Astrocyte (in vitro differentiated cells and primary cell): Measurements from ENCODE around the gene PCBP2. TPM values are rescaled to one million over a fixed set of nuclear protein-coding genes. Genes with fewer than 3 reads are reported as not detected.

Experiments used
- DNase-seq: peaks from one replicate; pipeline ENCODE4 v3.0.0-alpha.2; 2010; ENCODE audit warnings: low read depth
- FAIRE-seq: peaks from 2 replicates; lab custom pipeline; 2011; peaks lifted over from hg19 to GRCh38; lab: Jason Lieb, UNC
- H2AFZ ChIP-seq: 2 replicates; pipeline ENCODE4 v1.6.0; 2012; ENCODE audit warnings: low read depth, low read length, inconsistent platforms
- H3K27ac ChIP-seq: 2 replicates; pipeline ENCODE4 v1.5.1; 2011; ENCODE audit warnings: low read depth, low read length, inconsistent platforms
- H3K27me3 ChIP-seq: 2 replicates; pipeline ENCODE4 v1.6.0; 2011; ENCODE audit warnings: low read length, inconsistent platforms; ENCODE audit not compliant: insufficient read depth
- H3K36me3 ChIP-seq: 2 replicates; pipeline ENCODE4 v1.5.1; 2011; ENCODE audit warnings: low read length, inconsistent platforms; ENCODE audit not compliant: insufficient read depth
- H3K4me1 ChIP-seq: 2 replicates; pipeline ENCODE4 v1.5.1; 2011; ENCODE audit warnings: low read length, inconsistent platforms; ENCODE audit not compliant: insufficient read depth
- H3K4me2 ChIP-seq: 2 replicates; pipeline ENCODE4 v1.6.0; 2012; ENCODE audit warnings: low read length, inconsistent platforms
- H3K4me3 ChIP-seq: 2 replicates; pipeline ENCODE4 v1.5.1; 2011; ENCODE audit warnings: low read depth, mild to moderate bottlenecking, low read length, inconsistent platforms; ENCODE audit not compliant: insufficient read depth
- H3K79me2 ChIP-seq: 2 replicates; pipeline ENCODE4 v1.6.0; 2012; ENCODE audit warnings: mild to moderate bottlenecking, low read length, inconsistent platforms; ENCODE audit not compliant: insufficient read depth
- H3K9ac ChIP-seq: 2 replicates; pipeline ENCODE4 v1.6.0; 2012; ENCODE audit warnings: mild to moderate bottlenecking, low read length, inconsistent platforms
- H3K9me3 ChIP-seq: 2 replicates; pipeline ENCODE4 v1.5.1; 2012; ENCODE audit warnings: low read depth, mild to moderate bottlenecking, low read length, inconsistent platforms; ENCODE audit not compliant: insufficient read depth
- H4K20me1 ChIP-seq: 2 replicates; pipeline ENCODE4 v1.6.0; 2012; ENCODE audit warnings: low read length, inconsistent platforms; ENCODE audit not compliant: insufficient read depth
- H3K27ac Mint-ChIP-seq: one replicate; pipeline ENCODE4 v1.8.0; 2021; ENCODE audit warnings: mild to moderate bottlenecking, mixed read lengths; ENCODE audit not compliant: unreplicated experiment
- H3K27me3 Mint-ChIP-seq: one replicate; pipeline ENCODE4 v1.8.0; 2021; ENCODE audit warnings: low read depth, mixed read lengths; ENCODE audit not compliant: unreplicated experiment
- H3K36me3 Mint-ChIP-seq: one replicate; pipeline ENCODE4 v1.8.0; 2021; ENCODE audit warnings: low read depth, mixed read lengths; ENCODE audit not compliant: unreplicated experiment
- H3K4me1 Mint-ChIP-seq: one replicate; pipeline ENCODE4 v1.8.0; 2021; ENCODE audit warnings: low read depth, mixed read lengths; ENCODE audit not compliant: unreplicated experiment
- H3K4me3 Mint-ChIP-seq: one replicate; pipeline ENCODE4 v1.8.0; 2021; ENCODE audit warnings: mild to moderate bottlenecking, moderate library complexity, mixed read lengths; ENCODE audit not compliant: unreplicated experiment
- H3K9me3 Mint-ChIP-seq: one replicate; pipeline ENCODE4 v1.8.0; 2021; ENCODE audit warnings: mild to moderate bottlenecking, mixed read lengths; ENCODE audit not compliant: unreplicated experiment
- EZH2 ChIP-seq: IDR thresholded peaks from 2 replicates; pipeline ENCODE4 v1.6.1; 2012; ENCODE audit warnings: mild to moderate bottlenecking, low read length, inconsistent platforms; ENCODE audit not compliant: insufficient read depth
- total RNA-seq: library from RNA; stranded (reverse); gene quantifications from 2 replicates; pipeline ENCODE4 v1.2.1, GENCODE V29; 2021
- TF ChIP-seq, protein P1 (sequence below): IDR thresholded peaks from 2 replicates; pipeline ENCODE4 v1.5.1; 2011; ENCODE audit warnings: low read depth, mild to moderate bottlenecking, inconsistent platforms, low read length, moderate library complexity; ENCODE audit not compliant: insufficient read depth

Gene PCBP2
- total RNA-seq, 1 donor from 2014 or later: 733 TPM

DNA sequence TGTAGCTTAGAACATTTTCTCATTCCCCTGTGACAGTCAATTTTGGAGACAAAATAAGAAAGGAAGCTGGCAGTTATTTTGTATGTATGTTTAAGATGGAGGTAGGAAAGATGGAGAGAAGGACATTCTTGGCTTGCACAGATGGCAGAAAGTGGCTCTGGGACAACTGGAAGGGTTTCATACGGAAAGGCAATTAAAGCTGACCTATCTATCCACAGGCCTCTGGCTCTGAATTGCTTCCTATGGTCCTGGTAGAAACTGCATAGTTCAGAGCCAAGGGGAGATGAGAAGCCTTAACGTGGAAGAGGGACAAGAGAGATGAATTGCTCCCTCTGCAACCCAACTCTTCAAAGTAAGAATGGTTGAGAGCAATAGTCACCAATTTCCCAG is 63.4 kb downstream of the PCBP2 start:
- Histone ChIP-seq H3K27me3 (no peaks in the 10 kb centered on the region), H3K27ac (no peak overlapping the region), H3K4me1 (no peaks in the 10 kb centered on the region), H2AFZ (no peak overlapping the region), H4K20me1 (no peaks in the 10 kb centered on the region), H3K4me3 (no peak overlapping the region), H3K9ac (no peak overlapping the region), H3K9me3 (no peaks in the 10 kb centered on the region), H3K4me2 (no peak overlapping the region), H3K36me3 (peaks cover 55% of the 10 kb centered on the region), H3K79me2 (no peaks in the 10 kb centered on the region)
- DNase-seq (no peak), FAIRE-seq (no peak)
- Mint-ChIP-seq H3K27me3 (no peaks in the 10 kb centered on the region), H3K27ac (no peak overlapping the region), H3K4me1 (peaks cover 2% of the 10 kb centered on the region), H3K4me3 (no peak overlapping the region), H3K36me3 (peaks cover 13% of the 10 kb centered on the region), H3K9me3 (no peaks in the 10 kb centered on the region)
- no peak for TF ChIP-seq EZH2
- TF ChIP-seq, protein P1, sequence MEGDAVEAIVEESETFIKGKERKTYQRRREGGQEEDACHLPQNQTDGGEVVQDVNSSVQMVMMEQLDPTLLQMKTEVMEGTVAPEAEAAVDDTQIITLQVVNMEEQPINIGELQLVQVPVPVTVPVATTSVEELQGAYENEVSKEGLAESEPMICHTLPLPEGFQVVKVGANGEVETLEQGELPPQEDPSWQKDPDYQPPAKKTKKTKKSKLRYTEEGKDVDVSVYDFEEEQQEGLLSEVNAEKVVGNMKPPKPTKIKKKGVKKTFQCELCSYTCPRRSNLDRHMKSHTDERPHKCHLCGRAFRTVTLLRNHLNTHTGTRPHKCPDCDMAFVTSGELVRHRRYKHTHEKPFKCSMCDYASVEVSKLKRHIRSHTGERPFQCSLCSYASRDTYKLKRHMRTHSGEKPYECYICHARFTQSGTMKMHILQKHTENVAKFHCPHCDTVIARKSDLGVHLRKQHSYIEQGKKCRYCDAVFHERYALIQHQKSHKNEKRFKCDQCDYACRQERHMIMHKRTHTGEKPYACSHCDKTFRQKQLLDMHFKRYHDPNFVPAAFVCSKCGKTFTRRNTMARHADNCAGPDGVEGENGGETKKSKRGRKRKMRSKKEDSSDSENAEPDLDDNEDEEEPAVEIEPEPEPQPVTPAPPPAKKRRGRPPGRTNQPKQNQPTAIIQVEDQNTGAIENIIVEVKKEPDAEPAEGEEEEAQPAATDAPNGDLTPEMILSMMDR: no peak

DNA sequence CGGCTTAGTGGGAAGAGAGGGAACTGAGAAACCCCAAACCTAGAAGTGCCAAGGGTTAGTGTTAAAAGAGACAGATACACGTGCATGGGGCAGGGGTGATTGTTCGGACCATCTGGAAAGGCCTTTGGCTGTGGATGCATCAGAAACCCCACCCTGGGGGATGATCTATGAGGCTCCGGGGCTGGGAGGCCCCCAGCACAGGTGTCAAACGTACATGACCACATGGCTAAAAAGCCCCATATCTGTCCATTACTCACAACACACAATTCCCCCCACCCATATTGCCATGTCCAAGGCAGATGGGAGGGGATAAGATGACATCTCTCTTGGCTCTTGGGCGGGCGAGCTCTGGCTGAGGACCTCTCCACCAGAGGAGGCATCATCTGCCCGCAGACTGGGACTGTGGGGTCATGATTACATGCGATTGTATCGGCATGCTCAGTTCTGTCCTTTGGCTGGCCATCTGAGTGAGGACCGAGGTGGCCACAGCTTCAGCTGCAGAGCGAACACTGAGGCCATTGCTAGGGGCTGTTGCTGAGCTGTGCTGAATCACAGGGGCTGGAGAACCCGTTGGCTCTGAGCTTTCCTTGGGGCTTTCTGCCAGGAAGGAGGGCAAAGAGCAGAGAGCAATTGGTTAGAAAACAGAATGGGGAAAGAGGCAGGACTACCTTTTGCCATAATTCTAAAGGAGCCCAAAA is 65.0 kb downstream of the PCBP2 start:
- Mint-ChIP-seq H3K4me3 (no peak overlapping the region), H3K36me3 (peaks cover 20% of the 10 kb centered on the region), H3K27me3 (no peaks in the 10 kb centered on the region), H3K27ac (no peak overlapping the region), H3K9me3 (no peaks in the 10 kb centered on the region), H3K4me1 (peaks cover 2% of the 10 kb centered on the region)
- DNase-seq (no peak), FAIRE-seq (no peak)
- H3K4me3 ChIP-seq: no peak overlapping the region
- no peaks in the 10 kb centered on the region for H3K9me3 ChIP-seq
- TF ChIP-seq EZH2: no peak
- no peak overlapping the region for H3K9ac ChIP-seq
- H3K27ac ChIP-seq: no peak overlapping the region
- no peak overlapping the region for H2AFZ ChIP-seq
- no peaks in the 10 kb centered on the region for H4K20me1 ChIP-seq
- H3K4me2 ChIP-seq: no peak overlapping the region
- H3K27me3 ChIP-seq: no peaks in the 10 kb centered on the region
- no peaks in the 10 kb centered on the region for H3K79me2 ChIP-seq
- H3K4me1 ChIP-seq: no peaks in the 10 kb centered on the region
- peaks cover 57% of the 10 kb centered on the region for H3K36me3 ChIP-seq

DNA sequence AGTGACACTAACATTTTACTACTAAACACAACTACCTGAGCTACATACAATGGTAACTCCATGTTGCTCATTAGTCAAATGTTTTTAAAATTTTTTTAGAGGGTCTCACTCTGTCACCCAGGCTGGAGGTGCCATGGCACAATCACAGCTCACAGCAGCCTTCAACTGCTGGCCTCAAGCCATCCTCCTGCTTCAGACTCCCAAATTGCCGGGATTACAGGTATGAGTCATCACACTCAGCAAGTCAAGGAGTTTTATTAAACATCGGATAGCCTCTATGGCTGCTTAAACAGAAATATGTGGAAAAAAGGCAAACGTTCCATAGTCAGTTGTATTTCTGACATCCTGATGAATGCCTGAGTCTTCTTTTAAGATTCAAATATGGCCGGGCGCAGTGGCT is 66.5 kb downstream of the PCBP2 start:
- TF ChIP-seq, protein P1: no peak
- no peak for TF ChIP-seq EZH2
- no peaks in the 10 kb centered on the region for H3K4me1 Mint-ChIP-seq
- H3K9me3 ChIP-seq: no peaks in the 10 kb centered on the region
- DNase-seq: no peak
- H3K79me2 ChIP-seq: no peaks in the 10 kb centered on the region
- no peak overlapping the region for H3K27ac Mint-ChIP-seq
- no peak overlapping the region for H3K9ac ChIP-seq
- H3K36me3 ChIP-seq: peaks cover 53% of the 10 kb centered on the region
- H3K9me3 Mint-ChIP-seq: no peaks in the 10 kb centered on the region
- H3K27me3 ChIP-seq: no peaks in the 10 kb centered on the region
- no peaks in the 10 kb centered on the region for H3K4me1 ChIP-seq
- no peak overlapping the region for H3K4me3 ChIP-seq
- no peak overlapping the region for H3K4me3 Mint-ChIP-seq
- H3K36me3 Mint-ChIP-seq: peaks cover 25% of the 10 kb centered on the region
- H3K27me3 Mint-ChIP-seq: no peaks in the 10 kb centered on the region
- no peak overlapping the region for H3K27ac ChIP-seq
- H4K20me1 ChIP-seq: no peaks in the 10 kb centered on the region
- H2AFZ ChIP-seq: no peak overlapping the region
- H3K4me2 ChIP-seq: no peak overlapping the region
- no peak for FAIRE-seq
